Natural killer cell (primary cell): ENCODE measurements around the gene DIAPH2. TPM values are rescaled to one million over a fixed set of nuclear protein-coding genes. Genes with fewer than 3 reads are reported as not detected.

ENCODE experiments used
- ATAC-seq, 3 donors: fragments of 150-1000 bp in 2 of 3; fragments of 200-7000 bp in 1 of 3; cut with Tn5 transposase; 1 replicate in 1 of 3; 2 replicates in 2 of 3; pipeline ENCODE4 v1.10.0; 2021; ENCODE audit warnings: mild to moderate bottlenecking in 2 of 3, moderate library complexity in 2 of 3
- DNase-seq, 2 donors: peaks; one replicate each; pipeline versions ENCODE4 v3.0.0 to v3.0.0-alpha.2; 2013 to 2021; ENCODE audit warnings: mixed read lengths in 1 of 2
- H3K27ac ChIP-seq: one replicate; pipeline ENCODE4 v1.5.1; 2013; ENCODE audit warnings: mild to moderate bottlenecking, low read length
- H3K27me3 ChIP-seq: one replicate; pipeline ENCODE4 v1.6.1; 2013; ENCODE audit warnings: low read length; ENCODE audit not compliant: control insufficient read depth, insufficient read depth
- H3K36me3 ChIP-seq: one replicate; pipeline ENCODE4 v1.6.1; 2013; ENCODE audit warnings: low read length; ENCODE audit not compliant: control insufficient read depth, insufficient read depth
- H3K4me1 ChIP-seq: one replicate; pipeline ENCODE4 v1.6.1; 2013; ENCODE audit warnings: low read length; ENCODE audit not compliant: control insufficient read depth, insufficient read depth
- H3K4me3 ChIP-seq: one replicate; pipeline ENCODE4 v1.5.1; 2013; ENCODE audit warnings: low read length
- H3K9me3 ChIP-seq: one replicate; pipeline ENCODE4 v1.6.1; 2013; ENCODE audit warnings: low read length; ENCODE audit not compliant: control insufficient read depth, insufficient read depth
- H3K27ac Mint-ChIP-seq, 2 donors: one replicate each; pipeline ENCODE4 v1.8.0; 2022; ENCODE audit warnings: mild to moderate bottlenecking in 2 of 2, mixed read lengths in 2 of 2, moderate library complexity in 1 of 2
- H3K27me3 Mint-ChIP-seq, 2 donors: one replicate each; pipeline ENCODE4 v1.8.0; 2022; ENCODE audit warnings: low read depth in 2 of 2, mixed read lengths in 2 of 2
- H3K36me3 Mint-ChIP-seq: one replicate; pipeline ENCODE4 v1.8.0; 2022; ENCODE audit warnings: mixed read lengths
- H3K4me1 Mint-ChIP-seq, 2 donors: one replicate each; pipeline ENCODE4 v1.8.0; 2022; ENCODE audit warnings: mixed read lengths in 2 of 2
- H3K4me3 Mint-ChIP-seq: one replicate; pipeline ENCODE4 v1.8.0; 2022; ENCODE audit warnings: mild to moderate bottlenecking, moderate library complexity, mixed read lengths
- H3K9me3 Mint-ChIP-seq, 2 donors: one replicate each; pipeline ENCODE4 v1.8.0; 2022; ENCODE audit warnings: mixed read lengths in 2 of 2
- WGBS: methylation state at CpG from one replicate; pipeline ENCODE4 v1.1.7; 2013; ENCODE audit warnings: missing lambda C conversion rate; ENCODE audit not compliant: insufficient coverage; 5-methylcytosine and 5-hydroxymethylcytosine counted together
- intact Hi-C: fragments of 100-400 bp; cut with micrococcal nuclease; formaldehyde crosslinking; loops from one replicate; pipeline ENCODE4 v1.14.2; 2022
- total RNA-seq, 4 donors: library from RNA; stranded (reverse); fragments of 120-200 nt in 1 of 4; gene quantifications; one replicate each; pipeline versions ENCODE4 v1.2.3 to v1.2.4, GENCODE V29; 2013 to 2022
- TF ChIP-seq, protein P1 (sequence below): fragments of 200-600 bp; IDR thresholded peaks from one replicate; pipeline ENCODE4 v1.8.0; 2022; ENCODE audit warnings: antibody characterized with exemption

The DIAPH2 gene
- total RNA-seq, 3 donors from 2014 or later (not counting 1 experiment from before 2014, with no cell fraction given): 17.0 to 18.2 (median 17.0) TPM

DNA sequence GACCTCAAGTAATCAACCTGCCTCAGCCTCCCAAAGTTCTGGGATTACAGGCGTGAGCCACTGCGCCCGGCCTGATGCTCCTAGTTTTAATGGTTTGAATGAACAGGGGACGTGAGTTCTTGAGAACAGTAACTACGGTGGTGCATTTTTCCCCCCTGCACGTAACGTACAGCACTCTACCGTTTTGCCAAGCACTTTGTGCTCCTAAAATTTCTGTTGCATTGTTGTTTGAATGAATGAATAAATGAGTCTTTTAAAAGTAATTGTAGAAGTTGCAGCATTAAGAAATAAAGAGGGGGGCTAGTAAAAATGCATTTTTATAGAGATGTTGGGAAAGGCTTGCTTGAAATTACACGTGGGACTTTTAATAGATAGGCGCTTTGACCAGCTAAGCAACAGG is 199.0 kb downstream of the DIAPH2 start, which contains the start of gene RPA4:
Gene RPA4, plus strand, starts transcription at position 301 of the 400 bp plus-strand sequence. CDS start 403 bp downstream, outside the sequence.
- Mint-ChIP-seq H3K4me1 (no peaks in the 10 kb centered on the region), H3K9me3 (no peaks in the 10 kb centered on the region), H3K36me3 (no peaks in the 10 kb centered on the region), H3K27ac (no peak within 1 kb of the TSS), H3K27me3 (no peaks in the 10 kb centered on the region), H3K4me3 (no peak within 1 kb of the TSS)
- no peak within 1 kb of the TSS for H3K4me3 ChIP-seq
- TF ChIP-seq, protein P1, sequence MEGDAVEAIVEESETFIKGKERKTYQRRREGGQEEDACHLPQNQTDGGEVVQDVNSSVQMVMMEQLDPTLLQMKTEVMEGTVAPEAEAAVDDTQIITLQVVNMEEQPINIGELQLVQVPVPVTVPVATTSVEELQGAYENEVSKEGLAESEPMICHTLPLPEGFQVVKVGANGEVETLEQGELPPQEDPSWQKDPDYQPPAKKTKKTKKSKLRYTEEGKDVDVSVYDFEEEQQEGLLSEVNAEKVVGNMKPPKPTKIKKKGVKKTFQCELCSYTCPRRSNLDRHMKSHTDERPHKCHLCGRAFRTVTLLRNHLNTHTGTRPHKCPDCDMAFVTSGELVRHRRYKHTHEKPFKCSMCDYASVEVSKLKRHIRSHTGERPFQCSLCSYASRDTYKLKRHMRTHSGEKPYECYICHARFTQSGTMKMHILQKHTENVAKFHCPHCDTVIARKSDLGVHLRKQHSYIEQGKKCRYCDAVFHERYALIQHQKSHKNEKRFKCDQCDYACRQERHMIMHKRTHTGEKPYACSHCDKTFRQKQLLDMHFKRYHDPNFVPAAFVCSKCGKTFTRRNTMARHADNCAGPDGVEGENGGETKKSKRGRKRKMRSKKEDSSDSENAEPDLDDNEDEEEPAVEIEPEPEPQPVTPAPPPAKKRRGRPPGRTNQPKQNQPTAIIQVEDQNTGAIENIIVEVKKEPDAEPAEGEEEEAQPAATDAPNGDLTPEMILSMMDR: no peak
- no peak within 1 kb of the TSS for H3K27ac ChIP-seq
- no peaks in the 10 kb centered on the region for H3K9me3 ChIP-seq
- no peak for ATAC-seq
- no peak for DNase-seq
- H3K36me3 ChIP-seq: peaks cover 3% of the 10 kb centered on the region
- H3K4me1 ChIP-seq: no peaks in the 10 kb centered on the region
- WGBS: over 99% methylated on average over 10 of the region's 10 CpGs
- H3K27me3 ChIP-seq: no peaks in the 10 kb centered on the region
- intact Hi-C loops: no loop called here

- Mint-ChIP-seq H3K27ac (no peak overlapping the region), H3K4me3 (no peak overlapping the region), H3K4me1 (no peaks in the 10 kb centered on the region), H3K27me3 (no peaks in the 10 kb centered on the region), H3K9me3 (no peaks in the 10 kb centered on the region), H3K36me3 (no peaks in the 10 kb centered on the region)
- Histone ChIP-seq H3K9me3 (no peaks in the 10 kb centered on the region), H3K36me3 (peaks cover 3% of the 10 kb centered on the region), H3K27ac (no peak overlapping the region), H3K4me1 (no peaks in the 10 kb centered on the region), H3K4me3 (no peak overlapping the region), H3K27me3 (no peaks in the 10 kb centered on the region)
- TF ChIP-seq, protein P1: no peak
- ATAC-seq: no peak
- DNase-seq: no peak
- intact Hi-C loops: no loop called here
- WGBS: 98% methylated on average over 13 of the region's 13 CpGs
These were observed 199.4 kb downstream of the DIAPH2 start for GRCh38 chrX:96884027-96884426.

- intact Hi-C loops: no loop called here
- ATAC-seq (no peak), DNase-seq (no peak)
- Histone ChIP-seq H3K27me3 (no peaks in the 10 kb centered on the region), H3K4me1 (no peaks in the 10 kb centered on the region), H3K4me3 (no peak overlapping the region), H3K27ac (no peak overlapping the region), H3K9me3 (no peaks in the 10 kb centered on the region), H3K36me3 (no peaks in the 10 kb centered on the region)
- Mint-ChIP-seq H3K27me3 (no peaks in the 10 kb centered on the region), H3K4me1 (no peaks in the 10 kb centered on the region), H3K4me3 (no peak overlapping the region), H3K27ac (no peak overlapping the region), H3K36me3 (no peaks in the 10 kb centered on the region), H3K9me3 (no peaks in the 10 kb centered on the region)
- WGBS: 100% methylated on average over 1 of the region's 1 CpG
- TF ChIP-seq, protein P1: no peak
These were observed 205.1 kb downstream of the DIAPH2 start for GRCh38 chrX:96889726-96890125.

DNA sequence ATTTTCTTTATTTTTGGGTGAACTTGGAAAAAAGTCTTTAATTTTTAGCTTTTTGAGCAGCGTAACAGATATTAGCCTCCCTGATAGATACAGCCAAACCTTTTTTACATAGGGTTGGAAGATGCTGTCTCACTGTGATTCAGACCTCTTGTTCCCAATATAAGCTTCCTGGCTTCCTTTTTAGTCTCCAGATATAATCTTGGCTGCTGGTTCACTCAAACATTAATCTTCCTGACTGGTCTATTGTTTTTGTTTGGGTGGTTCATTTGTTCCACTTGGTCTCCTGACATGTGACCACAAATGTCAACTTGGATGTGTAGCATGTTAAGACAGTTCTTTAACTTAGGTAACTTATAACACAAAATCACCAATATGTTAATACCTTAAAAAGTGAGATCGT is 222.1 kb downstream of the DIAPH2 start:
- no peak for DNase-seq
- Histone ChIP-seq H3K36me3 (no peaks in the 10 kb centered on the region), H3K4me1 (no peaks in the 10 kb centered on the region), H3K27me3 (no peaks in the 10 kb centered on the region), H3K9me3 (no peaks in the 10 kb centered on the region), H3K4me3 (no peak overlapping the region), H3K27ac (no peak overlapping the region)
- H3K9me3 Mint-ChIP-seq: no peaks in the 10 kb centered on the region
- intact Hi-C loops: no loop called here
- no peaks in the 10 kb centered on the region for H3K4me1 Mint-ChIP-seq
- no peaks in the 10 kb centered on the region for H3K36me3 Mint-ChIP-seq
- H3K27ac Mint-ChIP-seq: no peak overlapping the region
- ATAC-seq: no peak
- no peaks in the 10 kb centered on the region for H3K27me3 Mint-ChIP-seq
- H3K4me3 Mint-ChIP-seq: no peak overlapping the region
- no CpG with 5 or more reads among the region's 2 CpGs for WGBS
- TF ChIP-seq, protein P1: no peak
